ENCODE measurements around the gene EGLN3. TPM values are rescaled to one million over a fixed set of nuclear protein-coding genes. Genes with fewer than 3 reads are reported as not detected.

Gene EGLN3
- total and polyA plus RNA-seq, 8 donors, result 13.9 to 71.2 (median 26.6) TPM

GRCh38 chr14:33906968-33907367 is 43.9 kb downstream of the EGLN3 start:
- Histone ChIP-seq H3K4me3 (no peak overlapping the region), H3K27me3 (no peaks in the 10 kb centered on the region), H3K36me3 (no peaks in the 10 kb centered on the region), H3K9me3 (no peaks in the 10 kb centered on the region), H3K27ac (no peak overlapping the region), H3K4me1 (no peaks in the 10 kb centered on the region)
- 48 to 60% (median 52%) methylated on average over 2 of the region's 2 CpGs for WGBS, 5 donors
- intact Hi-C loops (cut with DNase I; ENCODE audit: low total_unique reads), result no loop called here
- TF ChIP-seq CTCF (IDR thresholded peaks at IDR 0.05) (no peak), POLR2A (IDR thresholded peaks at IDR 0.05) (no peak), EP300 (IDR thresholded peaks at IDR 0.05) (no peak), POLR2AphosphoS5 (IDR thresholded peaks at IDR 0.05) (no peak)
- DNase-seq, result no peak

GRCh38 chr14:33904609-33905008 is 46.3 kb downstream of the EGLN3 start:
- Histone ChIP-seq H3K4me1 (no peaks in the 10 kb centered on the region), H3K36me3 (no peaks in the 10 kb centered on the region), H3K27me3 (no peaks in the 10 kb centered on the region), H3K4me3 (no peak overlapping the region), H3K9me3 (no peaks in the 10 kb centered on the region), H3K27ac (no peak overlapping the region)
- TF ChIP-seq EP300 (IDR thresholded peaks at IDR 0.05) (no peak), CTCF (IDR thresholded peaks at IDR 0.05) (no peak), POLR2A (IDR thresholded peaks at IDR 0.05) (no peak), POLR2AphosphoS5 (IDR thresholded peaks at IDR 0.05) (no peak)
- intact Hi-C loops (cut with DNase I; ENCODE audit: low total_unique reads), result no loop called here
- WGBS, 5 donors, result 90 to 98% (median 95%) methylated on average over 5 of the region's 5 CpGs
- no peak for DNase-seq

- Histone ChIP-seq H3K27me3 (no peaks in the 10 kb centered on the region), H3K36me3 (no peaks in the 10 kb centered on the region), H3K9me3 (no peaks in the 10 kb centered on the region), H3K4me1 (no peaks in the 10 kb centered on the region), H3K27ac (no peak overlapping the region), H3K4me3 (no peak overlapping the region)
- intact Hi-C loops (cut with DNase I; ENCODE audit: low total_unique reads), result no loop called here
- WGBS, 5 donors, result 86 to 93% (median 92%) methylated on average over 2 of the region's 2 CpGs
- TF ChIP-seq POLR2A (IDR thresholded peaks at IDR 0.05) (no peak), EP300 (IDR thresholded peaks at IDR 0.05) (no peak), POLR2AphosphoS5 (IDR thresholded peaks at IDR 0.05) (no peak), CTCF (IDR thresholded peaks at IDR 0.05) (no peak)
- DNase-seq, result no peak
These were observed 47.5 kb downstream of the EGLN3 start for GRCh38 chr14:33903369-33903768.

GRCh38 chr14:33902363-33902762 is 48.5 kb downstream of the EGLN3 start:
- Histone ChIP-seq H3K36me3 (no peaks in the 10 kb centered on the region), H3K4me3 (no peak overlapping the region), H3K27ac (no peak overlapping the region), H3K27me3 (no peaks in the 10 kb centered on the region), H3K4me1 (peaks cover 0 to 3% (median 0%) of the 10 kb centered on the region in 4 donors), H3K9me3 (no peaks in the 10 kb centered on the region)
- intact Hi-C loops (cut with DNase I; ENCODE audit: low total_unique reads), result no loop called here
- DNase-seq, result no peak
- 84 to 97% (median 95%) methylated on average over 4 to 6 of the region's 6 CpGs for WGBS, 5 donors
- no peak for TF ChIP-seq CTCF (IDR thresholded peaks at IDR 0.05)
- no peak for TF ChIP-seq POLR2AphosphoS5 (IDR thresholded peaks at IDR 0.05)
- TF ChIP-seq EP300 (IDR thresholded peaks at IDR 0.05), result no peak
- no peak for TF ChIP-seq POLR2A (IDR thresholded peaks at IDR 0.05)
